Measurements from ENCODE around the gene FHOD3.

The FHOD3 gene

DNA sequence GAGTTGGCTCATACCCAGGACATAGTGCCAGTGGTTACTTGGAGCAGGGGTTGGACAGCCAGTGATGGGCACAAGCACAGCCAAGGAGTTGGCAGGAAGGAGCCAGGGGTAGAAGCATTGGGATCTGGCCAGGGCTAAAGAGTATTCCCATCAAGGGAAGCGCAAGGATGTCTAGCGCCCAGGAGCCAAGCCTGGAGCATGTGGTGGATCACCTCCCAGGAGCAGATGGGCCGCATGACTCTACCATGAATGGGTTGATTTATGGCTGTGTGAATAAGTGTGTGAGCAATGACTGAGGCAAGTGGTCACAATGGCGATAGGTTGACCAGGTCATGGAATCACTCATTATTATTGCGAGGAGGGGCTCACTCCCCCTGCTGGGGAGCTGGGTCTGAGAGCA is 111.1 kb downstream of the FHOD3 start:
- DNase-seq (ENCODE audit: low read depth in 3 of 3) = no peak

DNA sequence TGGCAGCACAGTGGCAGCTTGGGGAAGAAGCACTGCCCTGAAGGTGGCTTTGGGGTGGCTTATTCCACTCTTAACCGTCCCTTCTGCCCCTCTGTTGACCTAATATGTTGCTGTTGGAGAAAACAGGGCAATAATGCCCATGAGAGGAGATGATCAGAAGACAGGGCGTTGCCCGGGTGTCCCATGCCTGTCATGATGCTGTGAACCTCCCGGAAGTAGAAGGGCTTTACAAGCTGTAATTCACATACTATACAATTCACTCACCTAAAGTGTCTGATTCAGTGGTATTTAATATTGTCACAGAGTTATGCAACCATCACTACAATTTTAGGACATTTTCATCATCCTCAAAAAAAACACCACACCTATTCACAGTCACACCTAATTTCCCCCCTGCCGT is 112.3 kb downstream of the FHOD3 start:
- no peak for DNase-seq (ENCODE audit: low read depth in 3 of 3)

DNA sequence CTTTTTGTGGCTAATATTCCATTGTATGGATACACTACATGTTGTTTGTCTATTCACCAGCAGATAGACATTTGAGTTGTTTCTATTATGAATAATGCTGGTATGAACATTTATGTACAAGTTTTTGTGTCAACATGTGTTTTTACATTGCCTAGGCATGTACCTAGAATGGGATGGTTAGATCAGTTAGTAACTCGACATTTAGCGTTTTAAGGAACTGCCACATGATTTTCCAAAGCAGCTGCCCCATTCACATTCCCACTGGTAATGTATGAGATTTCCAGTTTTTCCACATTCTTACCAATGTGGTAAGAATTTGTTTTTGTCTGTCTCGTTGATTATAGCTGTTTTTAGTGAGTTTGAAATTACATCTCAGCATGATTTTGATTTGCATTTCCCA is 112.8 kb downstream of the FHOD3 start:
- no peak for DNase-seq (ENCODE audit: low read depth in 3 of 3)

DNA sequence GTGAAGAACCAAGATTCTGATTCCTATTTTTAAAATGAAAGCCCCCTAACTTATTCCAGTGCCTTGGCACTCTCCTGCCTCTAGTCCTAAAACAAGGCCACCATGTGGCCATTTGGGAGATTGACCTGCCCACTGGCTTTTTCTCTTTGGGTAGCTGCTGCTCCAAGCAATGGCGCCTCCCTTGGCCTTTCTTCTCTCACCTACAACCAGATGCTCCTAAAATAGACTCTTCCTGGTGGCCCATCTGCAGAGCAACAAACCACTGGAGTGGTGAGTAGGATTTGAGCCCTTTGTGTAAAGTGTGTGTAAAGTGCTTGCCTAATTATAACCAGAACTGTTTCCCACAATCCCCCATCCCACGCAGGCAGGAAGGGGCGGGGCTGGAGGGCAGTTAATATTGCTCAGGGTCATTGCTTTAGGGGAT is 114.2 kb downstream of the FHOD3 start:
- DNase-seq (ENCODE audit: low read depth in 3 of 3) = no peak

DNA sequence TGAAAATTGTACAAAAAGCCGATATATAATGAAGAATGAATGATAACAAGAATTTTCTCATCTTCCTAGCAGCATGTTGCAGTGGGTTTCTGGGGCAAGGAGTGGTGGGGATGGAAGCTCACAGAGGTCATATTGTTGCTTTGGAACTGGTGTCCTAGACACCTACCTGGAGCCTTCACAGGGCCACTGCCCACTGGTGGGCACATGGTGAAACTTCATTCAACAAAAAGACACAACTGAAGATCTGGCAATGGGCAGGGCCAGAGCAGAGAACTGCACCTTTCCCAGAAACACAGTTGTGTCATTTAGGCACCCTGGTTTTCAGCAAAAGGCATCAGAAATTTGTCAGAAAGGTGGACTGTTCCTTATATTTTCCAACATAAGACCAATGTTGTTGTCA is 115.3 kb downstream of the FHOD3 start:
- no peak for DNase-seq (ENCODE audit: low read depth in 3 of 3)

DNA sequence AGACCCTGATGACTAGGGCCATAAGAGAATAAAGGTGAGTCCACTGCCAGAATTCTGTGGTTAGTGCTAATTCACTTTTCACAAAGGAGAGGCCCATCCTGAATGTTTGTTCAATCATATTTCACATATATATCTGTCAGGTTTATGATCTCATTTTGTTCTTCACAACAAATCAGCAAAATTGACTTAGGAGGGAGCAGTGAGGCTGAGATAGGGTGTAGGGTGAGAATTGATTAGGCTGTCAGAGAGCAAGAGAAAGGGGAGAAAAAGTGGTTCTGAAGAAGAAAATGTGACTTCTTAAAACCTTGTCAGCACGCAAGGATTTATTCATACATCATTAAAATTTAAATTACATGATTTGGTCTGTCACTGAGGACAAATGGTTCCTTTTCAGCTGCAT is 117.7 kb downstream of the FHOD3 start:
- DNase-seq (ENCODE audit: low read depth in 3 of 3) = no peak

DNA sequence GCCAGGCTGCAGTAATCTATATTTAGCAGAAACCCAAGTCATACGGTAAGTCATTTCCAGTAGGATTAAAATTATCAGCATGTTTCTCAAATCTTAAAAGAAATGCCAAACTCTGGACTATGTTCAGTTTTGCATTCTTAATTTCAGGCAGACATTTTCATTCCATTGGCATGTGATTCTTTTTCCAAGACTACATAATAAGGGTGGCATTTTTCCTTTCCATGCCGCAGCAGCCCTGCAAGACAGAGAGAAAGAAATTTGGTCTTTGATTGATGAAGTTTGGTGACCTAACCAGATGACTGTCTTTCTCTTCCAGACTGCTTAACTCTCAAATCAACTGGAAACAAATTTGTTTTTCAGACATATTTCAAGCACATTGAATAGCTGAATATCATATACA is 118.1 kb downstream of the FHOD3 start:
- no peak for DNase-seq (ENCODE audit: low read depth in 3 of 3)

DNA sequence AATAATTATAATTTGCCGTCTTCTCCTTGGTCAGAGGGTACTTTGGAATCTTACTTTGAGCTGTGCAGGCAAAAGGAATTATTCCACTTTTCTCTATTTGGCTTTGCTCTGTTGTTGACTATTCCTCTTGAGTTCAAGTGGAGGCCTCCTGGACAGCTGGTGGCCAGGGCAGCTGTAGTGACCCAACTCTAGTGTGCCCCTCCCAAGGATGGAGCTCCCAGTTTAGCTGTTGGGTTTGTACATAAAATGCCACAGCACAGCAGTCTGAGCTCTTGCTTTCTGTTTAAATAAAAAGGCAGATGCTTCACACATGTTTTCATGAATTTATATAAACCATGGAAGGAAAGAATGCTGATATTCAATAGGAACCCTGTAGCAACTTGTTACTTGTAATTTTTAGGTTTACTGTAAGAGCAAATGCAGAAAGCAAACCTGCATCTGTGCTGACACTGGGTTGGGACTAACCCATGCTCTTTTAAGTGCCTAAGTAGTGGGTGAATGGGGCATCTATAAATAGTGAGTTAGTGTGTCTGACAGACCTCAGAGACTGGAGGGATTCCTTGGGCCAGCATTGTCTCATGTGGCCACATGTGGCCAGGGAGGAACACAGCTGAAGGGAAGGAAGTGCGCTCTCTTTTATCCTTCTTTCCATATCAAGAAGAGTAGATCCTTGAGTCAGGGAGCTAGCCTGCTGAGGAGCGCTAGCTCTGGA is 121.8 kb downstream of the FHOD3 start:
- no peak for DNase-seq (ENCODE audit: low read depth in 3 of 3)

DNA sequence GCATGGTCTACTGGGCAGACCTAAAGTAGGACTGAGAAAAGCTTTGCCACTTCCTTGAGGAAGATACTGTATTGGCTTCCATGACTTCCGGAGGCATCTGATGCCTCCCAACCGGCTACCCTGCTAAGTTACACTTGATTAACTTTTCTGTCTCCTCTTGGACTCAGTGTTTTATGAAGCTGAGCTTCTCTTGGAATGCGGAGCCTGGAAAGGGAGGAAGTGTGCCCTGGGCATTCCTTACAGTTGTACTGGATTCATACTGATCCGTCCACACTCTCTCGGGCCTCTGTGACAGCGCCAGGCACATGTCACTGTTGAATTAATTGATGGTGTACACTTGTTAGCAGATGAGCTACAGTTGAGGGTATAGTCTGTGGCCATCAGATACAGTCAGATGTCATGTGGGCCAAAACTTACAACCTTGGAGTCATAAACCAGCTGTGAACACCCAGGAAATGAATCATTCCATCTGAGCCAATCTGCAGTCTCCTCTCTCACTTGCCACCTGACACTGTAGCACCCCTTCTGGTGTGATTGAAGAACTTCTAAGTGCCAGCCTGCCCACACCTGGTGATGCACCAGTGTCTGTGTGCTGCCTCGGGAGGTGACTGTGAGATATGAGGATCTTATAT is 122.5 kb downstream of the FHOD3 start:
- DNase-seq (ENCODE audit: low read depth in 3 of 3) = no peak

DNA sequence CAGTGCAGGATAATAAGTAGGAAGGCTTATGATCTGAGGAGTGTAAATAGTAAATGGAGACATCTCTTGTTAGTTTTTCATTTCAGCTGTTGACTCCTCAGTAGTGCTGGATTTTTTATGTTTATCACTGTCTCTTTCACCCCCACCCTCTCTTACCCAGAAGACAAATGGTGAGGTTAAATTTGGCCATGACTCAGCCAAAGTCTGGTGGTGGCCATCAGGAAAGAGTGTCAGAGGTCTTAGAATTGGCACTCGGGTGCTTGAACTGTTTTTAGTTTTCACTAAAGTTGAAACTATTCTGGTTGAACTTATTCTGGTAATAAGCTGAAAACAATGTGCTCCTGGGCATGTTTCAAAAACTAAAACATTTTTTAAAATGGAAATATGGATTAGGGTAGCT is 123.3 kb downstream of the FHOD3 start:
- DNase-seq (ENCODE audit: low read depth in 3 of 3) = no peak

DNA sequence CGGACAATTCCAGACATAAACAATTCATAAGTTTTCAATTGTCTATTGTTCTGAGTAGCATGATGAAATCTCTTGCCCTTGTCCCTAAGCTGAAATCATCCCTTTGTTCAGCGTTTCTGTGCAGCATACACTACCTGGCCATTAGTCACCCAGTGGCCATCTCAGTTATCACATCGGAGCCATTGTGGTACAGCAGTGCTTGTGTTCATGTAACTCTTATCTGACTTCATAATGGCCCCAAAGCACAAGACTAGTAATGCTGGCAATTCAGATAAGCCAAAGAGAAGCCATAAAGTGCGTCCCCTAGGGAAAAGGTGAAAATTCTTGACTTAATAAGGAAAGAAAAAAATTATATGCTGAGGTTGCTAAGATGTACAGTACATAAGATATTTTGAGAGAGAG is 127.2 kb downstream of the FHOD3 start:
- DNase-seq (ENCODE audit: low read depth in 3 of 3) = no peak

DNA sequence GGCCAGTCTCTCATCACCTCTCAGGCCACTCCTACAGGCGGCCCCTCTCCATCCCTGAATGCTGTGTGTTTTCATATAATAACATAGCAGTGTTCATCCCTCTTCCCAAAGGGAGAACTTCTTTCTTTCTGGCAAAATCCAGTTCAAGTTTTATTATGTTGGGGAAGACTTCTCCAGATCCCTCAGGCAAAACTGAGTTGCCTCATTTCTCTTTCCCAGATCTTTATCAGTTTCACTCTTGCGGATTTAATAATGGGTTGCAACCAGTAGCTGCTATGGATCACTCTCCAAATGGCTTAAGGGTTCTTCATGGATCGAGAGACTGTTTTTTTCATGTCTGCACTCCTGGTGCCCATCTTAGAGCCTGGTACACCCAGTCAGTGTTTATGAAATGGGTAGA is 129.9 kb downstream of the FHOD3 start:
- DNase-seq (ENCODE audit: low read depth in 3 of 3) = no peak

DNA sequence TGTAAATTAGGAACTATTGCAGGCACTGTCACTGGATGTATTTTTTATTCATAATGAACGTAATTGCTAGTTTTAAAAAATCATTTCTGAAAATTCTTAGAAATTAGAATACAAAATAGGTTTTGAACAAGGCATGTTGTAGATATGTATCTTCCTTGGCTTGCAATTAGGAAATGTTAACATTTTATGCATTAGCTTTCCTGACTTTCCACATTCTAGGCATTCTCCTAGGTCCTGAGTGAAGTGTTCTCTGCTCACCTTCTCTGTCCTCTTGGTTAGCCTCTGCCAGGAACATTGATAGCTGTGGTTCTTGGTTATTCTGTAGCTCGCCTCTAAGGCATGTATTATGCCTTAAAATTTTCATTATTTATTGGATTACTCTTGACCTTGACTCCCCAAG is 130.3 kb downstream of the FHOD3 start:
- no peak for DNase-seq (ENCODE audit: low read depth in 3 of 3)

DNA sequence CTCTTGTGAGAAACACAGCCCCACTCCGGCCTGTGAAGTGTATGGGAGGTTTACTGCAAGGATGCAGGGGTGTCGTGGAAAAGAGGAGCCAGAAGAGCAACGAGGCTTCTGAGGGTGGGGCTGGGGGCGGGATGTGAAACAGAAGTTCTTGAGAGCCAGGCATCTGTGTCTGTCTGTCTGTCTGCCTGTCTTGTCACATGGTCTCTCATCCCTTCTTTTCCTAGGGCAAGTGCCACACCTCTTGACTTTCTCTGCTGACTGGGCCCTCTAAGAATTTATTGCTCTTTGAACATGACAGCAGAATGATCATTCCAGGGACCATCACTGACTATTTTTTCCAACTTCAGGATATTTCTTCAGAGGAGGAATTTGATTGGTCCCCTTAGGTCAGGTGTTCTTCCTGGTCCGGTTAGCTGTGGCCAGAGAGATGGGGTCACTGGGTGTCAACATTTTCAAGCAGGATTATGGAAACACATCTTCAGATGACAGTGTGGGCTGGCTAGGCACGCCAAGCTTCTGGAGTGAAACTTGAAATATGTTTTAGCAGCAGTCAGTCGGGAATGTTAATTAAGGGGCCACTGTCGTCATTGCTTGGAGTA is 131.0 kb downstream of the FHOD3 start:
- DNase-seq (ENCODE audit: low read depth in 3 of 3) = no peak

DNA sequence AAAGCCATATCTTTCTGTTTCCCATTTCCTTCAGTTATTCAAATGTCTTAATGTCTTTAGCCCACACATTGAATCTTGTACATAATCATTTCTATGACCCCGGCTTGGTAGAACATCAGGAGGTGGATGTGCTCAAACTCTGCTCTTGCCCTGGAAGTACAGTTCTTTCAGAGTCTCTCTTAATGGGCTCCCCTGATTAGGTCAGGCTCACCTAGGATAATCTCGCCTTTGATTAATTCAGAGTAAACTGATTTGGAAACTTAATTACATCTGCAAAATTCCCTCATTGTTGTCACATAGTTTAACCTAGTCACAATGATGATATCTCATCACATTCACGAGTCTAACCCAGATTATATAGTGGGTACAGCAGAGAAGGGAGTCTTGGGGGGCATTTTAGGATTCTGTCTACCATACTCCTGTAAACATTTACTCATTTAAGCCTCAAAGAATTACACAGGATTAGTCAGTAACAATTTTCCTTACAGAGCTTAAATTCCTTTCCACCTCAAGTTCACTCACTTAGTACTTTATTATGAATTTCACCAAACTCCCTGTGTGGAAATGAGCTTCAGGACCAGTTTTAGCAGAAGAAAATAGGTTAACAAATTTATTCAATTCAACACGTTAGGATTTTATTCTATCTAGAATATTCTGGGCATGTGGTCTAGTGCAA is 135.5 kb downstream of the FHOD3 start:
- no peak for DNase-seq (ENCODE audit: low read depth in 3 of 3)

DNA sequence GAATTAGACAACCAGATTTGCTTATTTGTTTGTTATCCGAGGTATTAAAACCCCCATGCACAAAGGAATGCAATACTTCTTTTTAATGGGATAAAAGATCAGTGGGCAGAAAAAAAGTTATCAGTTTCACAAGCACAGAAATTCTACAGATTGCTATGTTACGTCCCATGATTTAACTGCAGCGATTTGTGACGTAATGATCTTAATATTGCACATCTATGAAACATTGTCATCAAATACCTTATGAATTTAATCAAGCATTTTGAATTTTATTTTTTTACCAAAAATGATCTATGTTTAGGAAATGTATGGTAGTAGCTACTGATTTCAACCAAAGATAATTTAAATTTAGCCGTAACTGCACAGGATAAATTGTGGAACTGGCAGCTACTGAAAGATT is 138.9 kb downstream of the FHOD3 start:
- no peak for DNase-seq (ENCODE audit: low read depth in 3 of 3)

DNA sequence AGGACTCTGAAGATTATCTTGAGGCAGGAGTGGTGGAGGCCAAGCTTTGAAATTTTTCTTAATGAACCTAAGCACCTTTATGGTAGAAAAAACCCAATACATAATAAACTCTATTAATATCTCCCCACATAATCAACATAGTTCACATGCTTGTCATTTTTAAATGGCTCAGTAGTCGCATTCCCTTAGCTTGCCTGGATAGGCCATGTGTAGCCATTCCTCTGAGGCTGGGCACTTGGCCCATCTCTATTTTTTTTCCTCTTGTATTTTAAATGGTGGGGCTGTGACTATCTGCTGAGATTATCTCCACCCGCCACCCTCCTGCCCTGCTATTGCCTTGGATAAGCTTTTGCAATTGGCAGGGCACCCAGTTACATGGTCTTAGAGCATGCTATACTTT is 143.1 kb downstream of the FHOD3 start:
- no peak for DNase-seq (ENCODE audit: low read depth in 3 of 3)

DNA sequence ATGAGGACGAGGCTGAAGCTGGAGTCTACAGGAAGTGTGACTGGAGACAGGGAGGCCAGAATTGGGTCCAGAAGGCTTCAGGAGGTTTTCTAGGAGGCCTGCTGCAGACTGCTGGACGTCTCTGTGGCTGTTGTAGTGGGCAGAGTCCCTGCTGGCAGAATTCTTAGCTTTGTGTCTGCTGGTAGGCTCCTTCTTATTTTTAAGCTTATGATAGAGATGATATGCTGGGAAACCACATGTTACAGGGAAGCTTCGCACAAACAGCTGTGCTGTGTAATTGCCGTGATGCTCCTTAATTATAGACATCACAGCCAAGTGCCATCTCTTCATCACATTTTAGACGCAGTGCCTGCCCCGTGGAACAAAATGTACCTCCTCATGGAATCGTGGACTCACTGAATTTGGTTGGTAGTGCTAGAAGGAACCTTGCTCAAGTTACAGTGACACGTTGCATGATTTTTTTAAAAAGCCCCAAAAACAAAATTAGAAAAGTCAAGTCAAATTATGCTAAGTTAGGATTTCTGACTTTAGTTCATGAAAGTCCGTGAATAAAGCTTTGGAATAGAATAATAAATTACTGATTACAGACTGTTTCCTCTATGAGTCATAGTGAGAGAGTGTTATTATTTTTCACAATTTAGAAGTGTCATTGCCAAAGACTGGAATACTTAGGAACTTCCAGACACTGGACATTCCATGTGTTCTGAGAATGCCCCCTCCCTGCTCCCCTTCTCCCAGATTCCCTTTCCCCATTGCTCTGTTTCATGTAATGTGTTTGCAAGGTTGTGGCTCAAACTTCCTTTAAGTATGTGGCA is 144.1 kb downstream of the FHOD3 start:
- DNase-seq (ENCODE audit: low read depth in 3 of 3) = no peak

DNA sequence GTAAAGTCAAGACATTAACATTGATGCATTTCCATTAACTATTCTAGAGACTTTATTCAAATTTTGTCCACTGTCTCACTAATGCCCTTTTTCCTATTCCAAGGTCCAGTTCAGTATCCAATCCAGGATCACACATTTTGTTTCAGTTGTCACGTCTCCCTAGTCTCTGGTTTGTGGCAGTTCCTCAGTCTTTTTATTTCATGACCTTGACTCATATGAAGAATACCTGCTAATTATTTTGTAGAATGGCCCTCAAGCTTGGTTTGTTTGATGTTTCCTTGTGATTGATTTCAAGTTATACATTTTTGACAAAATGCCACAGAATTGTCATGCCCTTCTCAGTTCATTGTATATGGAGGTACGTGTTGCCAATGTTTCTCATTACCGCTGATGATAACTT is 145.2 kb downstream of the FHOD3 start:
- no peak for DNase-seq (ENCODE audit: low read depth in 3 of 3)

DNA sequence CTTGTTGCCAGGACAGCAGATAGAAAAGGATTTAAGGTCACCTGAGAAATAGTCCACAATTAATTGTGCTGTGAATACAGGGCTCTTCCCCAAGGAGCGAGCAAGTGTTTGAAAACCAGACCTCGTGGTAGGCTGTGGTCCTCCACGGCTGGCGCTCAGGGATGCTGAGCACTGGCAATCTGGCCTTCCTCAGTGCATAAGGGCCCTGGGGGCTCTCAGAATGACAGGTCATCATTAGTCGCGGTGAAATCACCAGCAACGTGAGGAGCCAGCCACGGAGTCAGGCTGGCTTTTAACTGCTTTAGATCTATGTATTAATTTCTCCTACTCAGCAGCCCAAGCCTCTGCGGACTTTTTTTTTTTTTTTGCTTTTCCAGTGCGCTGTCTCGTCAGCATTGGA is 148.5 kb downstream of the FHOD3 start:
- DNase-seq (ENCODE audit: low read depth in 3 of 3) = no peak

DNA sequence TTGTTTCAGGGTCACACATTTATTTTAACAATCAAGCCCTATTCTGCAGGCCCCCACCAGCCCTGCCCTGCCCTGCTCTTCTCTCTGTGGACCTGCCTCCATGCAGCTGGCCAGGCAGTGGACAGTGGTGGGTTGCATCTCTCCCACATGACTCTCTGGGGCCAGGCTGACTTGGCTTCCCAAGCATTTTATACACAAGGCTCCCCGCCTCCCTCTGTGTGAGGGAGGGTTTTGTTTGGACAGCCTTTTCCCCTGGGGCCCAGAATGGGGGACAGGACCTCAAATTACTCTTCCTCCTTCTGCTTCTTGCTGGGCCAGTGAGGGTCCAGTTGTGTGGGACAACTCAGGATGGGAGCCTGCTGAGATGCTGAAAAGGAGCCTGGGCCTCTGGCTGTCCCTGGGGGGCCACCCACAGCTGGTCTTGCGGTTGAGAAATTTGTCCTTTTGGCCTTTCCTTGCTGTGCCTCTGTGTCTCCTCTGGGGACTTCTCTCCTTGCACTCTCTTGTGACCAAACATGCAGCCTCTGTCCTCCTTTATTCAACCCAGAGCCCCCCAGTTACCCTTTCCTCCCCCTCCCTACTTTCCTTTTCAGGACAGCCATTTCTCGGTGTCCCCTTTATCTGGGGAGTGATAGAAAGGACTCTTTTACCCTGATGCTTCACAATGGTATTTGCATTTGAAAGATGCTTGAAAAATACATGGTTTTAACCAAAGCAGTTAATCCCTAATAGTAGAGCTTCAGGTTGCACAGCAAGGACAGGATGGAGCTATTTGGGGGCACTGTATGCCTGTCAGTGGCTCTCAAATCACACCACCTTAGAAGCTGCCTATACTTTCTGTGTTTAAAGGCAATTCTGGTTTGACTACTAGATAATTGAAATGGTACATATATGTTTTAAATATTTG is 151.1 kb downstream of the FHOD3 start:
- no peak for DNase-seq (ENCODE audit: low read depth in 3 of 3)

All from stimulated activated CD4-positive, alpha-beta T cell treated with anti-CD3 and anti-CD28 coated beads, TNF-alpha, amount 100 ng/mL, for 4 hours (primary cell).